Keratinocyte (primary cell): Measurements from ENCODE around the gene NCKAP5.

Experiments
- EZH2 ChIP-seq: IDR thresholded peaks from one replicate; pipeline ENCODE4 v1.6.1; 2012; ENCODE audit warnings: inconsistent platforms, mild to moderate bottlenecking, low read length, moderate library complexity
- TF ChIP-seq, protein P1 (sequence below), 3 experiments: IDR thresholded peaks in 1 of 3; conservative IDR thresholded peaks in 1 of 3; optimal IDR thresholded peaks in 1 of 3; 2 replicates in 2 of 3; 3 replicates in 1 of 3; pipeline versions ENCODE3 to v1.5.1; 2011; ENCODE audit warnings: low read length in 3 of 3, mild to moderate bottlenecking in 3 of 3, moderate library complexity in 2 of 3, control low read depth in 1 of 3, inconsistent platforms in 1 of 3; ENCODE audit not compliant: insufficient read depth in 2 of 3; ENCODE audit errors: extremely low read depth in 1 of 3

- TF ChIP-seq, protein P1, sequence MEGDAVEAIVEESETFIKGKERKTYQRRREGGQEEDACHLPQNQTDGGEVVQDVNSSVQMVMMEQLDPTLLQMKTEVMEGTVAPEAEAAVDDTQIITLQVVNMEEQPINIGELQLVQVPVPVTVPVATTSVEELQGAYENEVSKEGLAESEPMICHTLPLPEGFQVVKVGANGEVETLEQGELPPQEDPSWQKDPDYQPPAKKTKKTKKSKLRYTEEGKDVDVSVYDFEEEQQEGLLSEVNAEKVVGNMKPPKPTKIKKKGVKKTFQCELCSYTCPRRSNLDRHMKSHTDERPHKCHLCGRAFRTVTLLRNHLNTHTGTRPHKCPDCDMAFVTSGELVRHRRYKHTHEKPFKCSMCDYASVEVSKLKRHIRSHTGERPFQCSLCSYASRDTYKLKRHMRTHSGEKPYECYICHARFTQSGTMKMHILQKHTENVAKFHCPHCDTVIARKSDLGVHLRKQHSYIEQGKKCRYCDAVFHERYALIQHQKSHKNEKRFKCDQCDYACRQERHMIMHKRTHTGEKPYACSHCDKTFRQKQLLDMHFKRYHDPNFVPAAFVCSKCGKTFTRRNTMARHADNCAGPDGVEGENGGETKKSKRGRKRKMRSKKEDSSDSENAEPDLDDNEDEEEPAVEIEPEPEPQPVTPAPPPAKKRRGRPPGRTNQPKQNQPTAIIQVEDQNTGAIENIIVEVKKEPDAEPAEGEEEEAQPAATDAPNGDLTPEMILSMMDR (optimal IDR thresholded peaks at IDR 0.05 in 1 of 3, IDR thresholded peaks at IDR 0.05 in 1 of 3, conservative IDR thresholded peaks at IDR 0.05 in 1 of 3; ENCODE audit: extremely low read depth in 1 of 3, insufficient read depth in 2 of 3, low read length in 3 of 3), result no peak
- TF ChIP-seq EZH2, result no peak
These were observed 913.3 kb downstream of the NCKAP5 start for GRCh38 chr2:132654968-132655367.
